ENCODE measurements around the gene FASN. TPM values are rescaled to one million over a fixed set of nuclear protein-coding genes. Genes with fewer than 3 reads are reported as not detected.

Gene FASN
- total and polyA plus RNA-seq, 2 of the 13 experiments (the other 11 are each of a cell fraction or from before 2014, with no cell fraction given), result 51.7 to 101 TPM

DNA sequence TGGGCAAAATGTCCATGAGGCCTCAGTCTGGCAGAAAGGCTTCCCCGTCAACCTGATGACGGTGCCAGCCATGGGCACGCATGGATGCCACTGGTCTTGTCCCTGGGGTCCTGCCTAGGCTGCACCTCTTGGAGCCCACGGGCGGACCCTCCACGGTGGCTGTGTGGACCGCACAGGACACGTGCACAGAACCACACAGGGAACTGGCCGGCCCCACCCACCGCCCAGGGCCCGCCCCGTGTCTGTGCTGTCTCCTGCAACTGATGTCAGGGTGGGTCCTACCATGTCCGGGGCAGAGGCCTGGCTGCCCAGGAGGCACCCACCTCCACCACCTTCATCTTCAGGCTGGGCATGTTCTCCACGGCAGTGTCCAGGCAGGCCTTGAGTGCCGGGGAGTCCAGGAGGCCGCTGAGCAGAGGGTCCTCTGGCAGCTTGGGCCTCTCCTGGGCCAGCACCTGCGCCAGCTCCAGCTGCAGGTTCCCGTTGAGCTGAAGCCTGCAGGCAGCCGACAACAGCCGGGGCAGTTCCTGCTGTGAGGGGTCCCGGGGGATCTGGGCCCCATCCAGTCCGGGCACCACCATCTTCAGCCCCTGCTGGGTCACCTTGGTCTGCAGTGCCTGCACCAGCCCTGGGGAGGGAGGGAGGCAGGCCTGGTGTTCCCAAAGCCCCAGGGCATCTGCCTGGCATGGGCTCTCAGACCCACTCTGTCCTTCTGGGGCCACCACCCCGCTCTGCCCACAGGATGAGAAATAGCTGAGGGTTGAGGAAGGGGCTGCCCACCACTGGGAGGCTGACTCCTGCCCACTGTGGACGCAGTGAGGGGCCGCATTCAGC, 11.9 kb downstream of the FASN start (continued):
- TF ChIP-seq ZC3H13 (CRISPR knock-in tag; IDR thresholded peaks at IDR 0.05) (0 out of 2 replicates have a peak, but pooled peaks have one; percentile 33), SOX6 (IDR thresholded peaks at IDR 0.05) (no peak), SOX6 (CRISPR knock-in tag; IDR thresholded peaks at IDR 0.05) (no peak), CHCHD3 (CRISPR knock-in tag; IDR thresholded peaks at IDR 0.05) (no peak)
- TF ChIP-seq, protein P1, sequence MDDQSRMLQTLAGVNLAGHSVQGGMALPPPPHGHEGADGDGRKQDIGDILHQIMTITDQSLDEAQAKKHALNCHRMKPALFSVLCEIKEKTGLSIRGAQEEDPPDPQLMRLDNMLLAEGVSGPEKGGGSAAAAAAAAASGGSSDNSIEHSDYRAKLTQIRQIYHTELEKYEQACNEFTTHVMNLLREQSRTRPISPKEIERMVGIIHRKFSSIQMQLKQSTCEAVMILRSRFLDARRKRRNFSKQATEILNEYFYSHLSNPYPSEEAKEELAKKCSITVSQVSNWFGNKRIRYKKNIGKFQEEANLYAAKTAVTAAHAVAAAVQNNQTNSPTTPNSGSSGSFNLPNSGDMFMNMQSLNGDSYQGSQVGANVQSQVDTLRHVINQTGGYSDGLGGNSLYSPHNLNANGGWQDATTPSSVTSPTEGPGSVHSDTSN (CRISPR knock-in tag; IDR thresholded peaks at IDR 0.05; ENCODE audit: borderline replicate concordance), result no peak

DNA sequence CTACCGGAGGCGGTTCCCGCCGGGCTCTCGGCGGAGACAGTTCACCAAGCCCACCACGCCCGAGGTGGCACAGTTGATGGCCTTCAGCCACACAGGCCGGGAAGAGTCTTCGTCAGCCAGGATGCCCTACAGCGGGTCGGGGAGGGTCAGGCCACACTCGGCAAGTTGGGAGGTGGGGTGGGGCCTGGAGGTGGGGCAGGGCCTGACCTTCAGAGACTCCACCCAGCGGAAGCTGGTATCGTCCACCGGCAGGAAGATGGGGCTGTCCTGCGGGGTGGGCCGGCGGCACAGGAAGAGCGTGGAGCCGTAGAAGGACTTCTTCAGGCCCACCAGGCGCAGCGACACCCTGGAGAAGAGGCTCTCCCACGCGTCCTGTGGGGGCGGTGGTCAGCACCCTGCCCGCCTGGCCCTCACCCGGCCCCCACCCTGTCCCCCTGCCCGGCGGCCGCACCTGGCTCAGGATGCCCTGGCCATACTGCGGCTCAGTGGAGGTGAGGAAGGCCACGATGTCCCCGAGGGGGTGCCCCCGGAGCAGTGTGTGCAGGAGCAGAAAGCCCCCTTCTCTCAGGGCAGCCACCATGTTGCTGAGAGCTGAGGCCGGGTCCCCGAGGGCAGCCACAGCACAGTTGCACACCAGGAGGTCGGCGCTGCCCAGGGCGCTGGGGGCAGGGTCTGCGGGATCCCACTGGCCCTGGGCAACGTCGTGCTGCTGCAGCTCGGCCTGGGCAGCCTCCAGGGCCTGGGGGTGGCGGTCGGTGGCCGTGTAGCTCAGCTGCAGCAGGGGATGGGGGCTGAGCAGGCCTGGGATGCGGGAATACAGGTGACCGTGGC, 12.8 kb downstream of the FASN start:
- no peak for DNase-seq (ENCODE audit: low spot score)
- Histone ChIP-seq H3K4me1 (ENCODE audit: insufficient read depth, low read length) (no peaks in the 10 kb centered on the region), H3K36me3 (replicated peaks in 1 of 2; ENCODE audit: control insufficient read depth in 1 of 2, insufficient read depth in 2 of 2, low read length in 2 of 2) (peaks cover 88 to 99% of the 10 kb centered on the region in 2 experiments), H4K20me1 (ENCODE audit: insufficient read depth, low read length) (peaks cover 79% of the 10 kb centered on the region), H3K79me2 (ENCODE audit: insufficient read depth, low read length) (peaks cover 10% of the 10 kb centered on the region), H3K9ac (ENCODE audit: insufficient read depth, low read depth, low read length) (no peak overlapping the region), H3K27ac (ENCODE audit: extremely low read length, insufficient read depth, low read length) (no peak overlapping the region), H3K9me3 (ENCODE audit: low read length) (no peaks in the 10 kb centered on the region), H3K4me2 (ENCODE audit: low read depth, low read length) (no peak overlapping the region), H2AFZ (ENCODE audit: low read length) (no peak overlapping the region), H3K27me3 (ENCODE audit: control insufficient read depth in 1 of 2, insufficient read depth in 2 of 2, low read length in 2 of 2) (no peaks in the 10 kb centered on the region), H3K4me3 (replicated peaks in 1 of 3; ENCODE audit: insufficient read depth in 1 of 3, low read depth in 2 of 3, low read length in 3 of 3) (no peak overlapping the region)
- CTCF ChIA-PET (ENCODE audit: low intra/inter-chr PET ratio, low total read pairs), result no interaction called here
- no TSS peak for BruUV-seq (replicated peaks)
- POLR2A ChIA-PET, result interaction anchor here (2.5 kb wide), 1 partner anchor 21 kb away, joined by 7 read pairs; no protein-coding TSS in a partner anchor
- 97% methylated on average over 26 of the region's 49 CpGs for WGBS (ENCODE audit: low lambda C conversion rate)
- FAIRE-seq, result no peak
- no peak for ATAC-seq
- intact Hi-C loops (cut with micrococcal nuclease; ENCODE audit: unreplicated experiment), result no loop called here
- TF ChIP-seq RBFOX2 (IDR thresholded peaks at IDR 0.05; ENCODE audit: low read depth, low read length) (peak; percentile 76), POLR2A (IDR thresholded peaks at IDR 0.05; ENCODE audit: insufficient read depth in 1 of 2, low read depth in 2 of 2, low read length in 2 of 2) (peak in 1 of 2 experiments; percentile 24; a peak in 1 of 4 replicates), MTA1 (CRISPR knock-in tag; IDR thresholded peaks at IDR 0.05; ENCODE audit: borderline replicate concordance) (0 out of 2 replicates have a peak, but pooled peaks have one; percentile 10), PAF1 (CRISPR knock-in tag; IDR thresholded peaks at IDR 0.05) (peak; percentile 24; the same call in 1 of the 2 replicates), ZFY (CRISPR knock-in tag; IDR thresholded peaks at IDR 0.05) (0 out of 2 replicates have a peak, but pooled peaks have one; percentile 2), HNRNPK (IDR thresholded peaks at IDR 0.05; ENCODE audit: low read depth, low read length, poor library complexity, severe bottlenecking) (peak; percentile 43), ZNF282 (IDR thresholded peaks at IDR 0.05; ENCODE audit: partially characterized antibody) (no peak), ONECUT2 (CRISPR knock-in tag; IDR thresholded peaks at IDR 0.05) (no peak), BORCS8-MEF2B (CRISPR knock-in tag; IDR thresholded peaks at IDR 0.05) (0 out of 2 replicates have a peak, but pooled peaks have one; percentile 21), ZFYVE20 (CRISPR knock-in tag; IDR thresholded peaks at IDR 0.05; ENCODE audit: borderline replicate concordance, low read depth) (0 out of 2 replicates have a peak, but pooled peaks have one; percentile 14), ZNF652 (CRISPR knock-in tag; IDR thresholded peaks at IDR 0.05; ENCODE audit: borderline replicate concordance, low read depth) (no peak), ZFX (CRISPR knock-in tag; IDR thresholded peaks at IDR 0.05; ENCODE audit: low read depth) (0 out of 2 replicates have a peak, but pooled peaks have one; percentile 7)
- TF ChIP-seq, protein P2, sequence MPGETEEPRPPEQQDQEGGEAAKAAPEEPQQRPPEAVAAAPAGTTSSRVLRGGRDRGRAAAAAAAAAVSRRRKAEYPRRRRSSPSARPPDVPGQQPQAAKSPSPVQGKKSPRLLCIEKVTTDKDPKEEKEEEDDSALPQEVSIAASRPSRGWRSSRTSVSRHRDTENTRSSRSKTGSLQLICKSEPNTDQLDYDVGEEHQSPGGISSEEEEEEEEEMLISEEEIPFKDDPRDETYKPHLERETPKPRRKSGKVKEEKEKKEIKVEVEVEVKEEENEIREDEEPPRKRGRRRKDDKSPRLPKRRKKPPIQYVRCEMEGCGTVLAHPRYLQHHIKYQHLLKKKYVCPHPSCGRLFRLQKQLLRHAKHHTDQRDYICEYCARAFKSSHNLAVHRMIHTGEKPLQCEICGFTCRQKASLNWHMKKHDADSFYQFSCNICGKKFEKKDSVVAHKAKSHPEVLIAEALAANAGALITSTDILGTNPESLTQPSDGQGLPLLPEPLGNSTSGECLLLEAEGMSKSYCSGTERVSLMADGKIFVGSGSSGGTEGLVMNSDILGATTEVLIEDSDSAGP (CRISPR knock-in tag; IDR thresholded peaks at IDR 0.05; ENCODE audit: borderline replicate concordance), result 0 out of 2 replicates have a peak, but pooled peaks have one; percentile 1
- in situ Hi-C loops (cut with HindIII; ENCODE audit: extremely low pct_ligation_motif_present, low pct_unique_long_range_greater_than_20kb), result no loop called here

Data from HepG2 (cell line).